GM12873 (cell line): Measurements from ENCODE around the gene LUZP1.

Experiments
- TF ChIP-seq, protein P1 (sequence below): IDR thresholded peaks from 2 replicates; pipeline ENCODE4 v1.5.1; 2012; ENCODE audit warnings: low read depth, mild to moderate bottlenecking, moderate library complexity, low read length, control low read depth; ENCODE audit not compliant: insufficient read depth; ENCODE audit errors: missing control alignments

Gene LUZP1

GRCh38 chr1:23103001-23103889, 65.4 kb downstream of the LUZP1 start:
- TF ChIP-seq, protein P1, sequence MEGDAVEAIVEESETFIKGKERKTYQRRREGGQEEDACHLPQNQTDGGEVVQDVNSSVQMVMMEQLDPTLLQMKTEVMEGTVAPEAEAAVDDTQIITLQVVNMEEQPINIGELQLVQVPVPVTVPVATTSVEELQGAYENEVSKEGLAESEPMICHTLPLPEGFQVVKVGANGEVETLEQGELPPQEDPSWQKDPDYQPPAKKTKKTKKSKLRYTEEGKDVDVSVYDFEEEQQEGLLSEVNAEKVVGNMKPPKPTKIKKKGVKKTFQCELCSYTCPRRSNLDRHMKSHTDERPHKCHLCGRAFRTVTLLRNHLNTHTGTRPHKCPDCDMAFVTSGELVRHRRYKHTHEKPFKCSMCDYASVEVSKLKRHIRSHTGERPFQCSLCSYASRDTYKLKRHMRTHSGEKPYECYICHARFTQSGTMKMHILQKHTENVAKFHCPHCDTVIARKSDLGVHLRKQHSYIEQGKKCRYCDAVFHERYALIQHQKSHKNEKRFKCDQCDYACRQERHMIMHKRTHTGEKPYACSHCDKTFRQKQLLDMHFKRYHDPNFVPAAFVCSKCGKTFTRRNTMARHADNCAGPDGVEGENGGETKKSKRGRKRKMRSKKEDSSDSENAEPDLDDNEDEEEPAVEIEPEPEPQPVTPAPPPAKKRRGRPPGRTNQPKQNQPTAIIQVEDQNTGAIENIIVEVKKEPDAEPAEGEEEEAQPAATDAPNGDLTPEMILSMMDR, result no peak

DNA sequence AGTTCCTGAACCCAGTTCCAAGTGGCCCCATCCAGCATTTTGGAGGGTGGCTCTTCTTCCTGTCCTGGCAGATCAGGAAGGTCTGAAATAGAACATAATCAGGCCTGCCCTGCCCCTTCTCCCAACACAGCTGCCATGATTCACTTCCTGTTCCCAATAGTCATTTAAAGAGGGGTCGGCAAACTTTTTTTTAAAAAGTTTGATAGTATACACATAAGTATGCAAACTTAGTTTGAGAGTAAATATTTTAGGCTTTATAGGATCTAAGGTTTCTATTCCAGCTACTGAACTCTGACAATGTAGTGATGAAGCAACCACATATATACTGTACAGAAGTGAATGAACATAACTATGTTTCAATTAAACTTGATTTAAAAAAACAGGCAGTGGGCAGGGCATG, 66.4 kb downstream of the LUZP1 start:
- TF ChIP-seq, protein P1, result no peak

GRCh38 chr1:23101887-23102286, 66.8 kb downstream of the LUZP1 start:
- TF ChIP-seq, protein P1, result no peak

DNA sequence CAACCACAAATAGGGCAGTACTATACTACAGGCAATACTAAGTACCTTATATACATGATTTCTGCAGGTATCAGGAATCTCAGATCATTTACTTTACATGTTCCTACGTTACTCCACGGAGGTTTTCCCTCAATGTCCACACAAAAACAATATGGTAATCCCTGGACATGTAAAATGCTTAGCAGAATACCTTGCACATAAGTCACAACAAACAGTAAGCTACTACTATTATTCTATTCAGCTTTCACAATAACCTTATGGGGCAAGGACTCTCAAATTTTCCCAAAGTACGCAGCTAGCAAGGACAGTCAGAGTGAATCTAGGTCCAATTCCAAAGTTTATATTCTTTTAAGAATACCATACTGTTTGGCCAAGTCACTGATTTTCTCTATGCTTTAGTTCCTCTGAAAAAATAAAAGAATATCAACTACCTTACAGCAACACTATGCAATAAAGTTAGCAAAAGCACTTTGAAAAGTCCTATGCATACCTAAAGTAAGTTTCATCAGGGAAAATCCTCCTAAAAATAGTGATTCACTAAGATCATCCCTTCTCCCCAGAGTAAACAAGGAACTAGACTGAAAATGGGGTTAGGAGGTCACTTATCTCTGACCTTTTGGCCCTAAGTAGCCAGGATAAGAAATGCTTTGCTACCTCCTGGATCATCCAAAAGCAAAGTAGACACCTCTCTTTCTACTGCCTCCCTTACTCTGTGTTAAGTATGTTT, 67.4 kb downstream of the LUZP1 start:
- TF ChIP-seq, protein P1, result no peak

DNA sequence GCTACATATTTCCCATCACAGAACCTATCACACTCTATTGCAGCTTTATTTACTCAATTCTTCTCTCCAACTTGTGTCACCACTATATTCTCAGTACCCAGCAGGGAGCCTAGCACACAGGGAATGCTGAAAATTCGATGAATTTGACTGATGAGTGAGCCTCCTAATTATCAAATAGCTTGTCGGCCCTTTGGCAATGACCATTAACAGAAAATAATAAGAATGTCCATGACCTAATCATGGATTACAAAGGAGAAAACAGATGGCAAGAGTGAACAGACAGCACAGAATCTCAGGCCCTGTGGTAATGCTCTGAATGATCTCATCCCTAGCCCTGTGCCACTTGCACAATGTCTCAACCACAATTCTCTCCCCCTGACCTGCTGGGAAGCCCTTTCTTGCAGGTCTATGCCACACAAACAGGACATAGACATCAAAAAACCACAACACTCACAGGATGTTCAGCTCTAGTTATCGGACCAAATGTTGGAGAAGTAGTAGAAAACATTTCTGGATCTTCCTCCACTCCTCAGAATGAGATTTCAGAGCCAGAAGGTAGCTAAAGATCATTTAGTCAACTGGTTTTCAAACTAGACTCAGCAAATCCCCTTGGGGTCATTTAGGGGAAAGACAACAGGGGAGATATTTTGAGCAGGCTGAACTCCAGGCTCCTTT, 68.4 kb downstream of the LUZP1 start:
- TF ChIP-seq, protein P1, result no peak

GRCh38 chr1:23099171-23099536, 69.5 kb downstream of the LUZP1 start:
- TF ChIP-seq, protein P1, result no peak
